Liver (tissue), 9 donors: ENCODE measurements around the gene C17orf50. TPM values are rescaled to one million over a fixed set of nuclear protein-coding genes. Genes with fewer than 3 reads are reported as not detected.

Experiments
- DNase-seq: peaks from one replicate; pipeline ENCODE4 v3.0.0-alpha.2; 2017; ENCODE audit warnings: low spot score
- H3K27ac ChIP-seq, 2 donors: one replicate each; pipeline ENCODE4 v1.7.0; 2013; ENCODE audit warnings: inconsistent platforms in 2 of 2, low read length in 2 of 2, control low read depth in 1 of 2, low read depth in 1 of 2, mild to moderate bottlenecking in 1 of 2
- H3K27me3 ChIP-seq, 4 donors: one replicate each; pipeline versions ENCODE4 v1.6.1 to v1.7.0; 2013; ENCODE audit warnings: low read length in 3 of 4, inconsistent platforms in 1 of 4, mild to moderate bottlenecking in 1 of 4, moderate library complexity in 1 of 4; ENCODE audit not compliant: control insufficient read depth in 4 of 4, insufficient read depth in 4 of 4
- H3K36me3 ChIP-seq, 4 donors: one replicate each; pipeline versions ENCODE4 v1.6.1 to v1.7.0; 2013; ENCODE audit warnings: low read length in 3 of 4, mild to moderate bottlenecking in 3 of 4, low read depth in 1 of 4, moderate library complexity in 1 of 4; ENCODE audit not compliant: control insufficient read depth in 4 of 4, insufficient read depth in 3 of 4
- H3K4me1 ChIP-seq, 4 donors: one replicate each; pipeline versions ENCODE4 v1.6.1 to v1.7.0; 2013; ENCODE audit warnings: low read length in 3 of 4, mild to moderate bottlenecking in 3 of 4, moderate library complexity in 1 of 4; ENCODE audit not compliant: control insufficient read depth in 4 of 4, insufficient read depth in 4 of 4
- H3K4me3 ChIP-seq, 3 donors: one replicate each; pipeline versions ENCODE4 v1.6.1 to v1.7.0; 2013; ENCODE audit warnings: low read length in 3 of 3, control low read depth in 1 of 3, low read depth in 1 of 3, mild to moderate bottlenecking in 1 of 3
- H3K9ac ChIP-seq, 2 donors: one replicate each; pipeline ENCODE4 v1.7.0; 2013; ENCODE audit warnings: low read length in 2 of 2, mild to moderate bottlenecking in 2 of 2, moderate library complexity in 2 of 2, control low read depth in 1 of 2, low read depth in 1 of 2
- H3K9me3 ChIP-seq, 4 donors: one replicate each; pipeline versions ENCODE4 v1.6.1 to v1.7.0; 2013; ENCODE audit warnings: low read length in 3 of 4; ENCODE audit not compliant: control insufficient read depth in 4 of 4
- ATF3 ChIP-seq: IDR thresholded peaks from 2 replicates; pipeline ENCODE4 v1.6.1; 2016; ENCODE audit warnings: antibody characterized with exemption
- CTCF ChIP-seq: fragments of 150-350 bp; IDR thresholded peaks from 2 replicates; pipeline ENCODE4 v1.5.1; 2017; ENCODE audit warnings: improper control_type of control experiment, low read depth, low read length; ENCODE audit not compliant: missing input control
- EGR1 ChIP-seq, 2 donors: IDR thresholded peaks; 2 replicates each; pipeline ENCODE4 v1.6.1; 2016 to 2018; ENCODE audit warnings: antibody characterized with exemption in 2 of 2, low read depth in 2 of 2
- FOXA1 ChIP-seq: IDR thresholded peaks from 2 replicates; pipeline ENCODE4 v1.6.1; 2016; ENCODE audit warnings: antibody characterized with exemption
- FOXA2 ChIP-seq: IDR thresholded peaks from 2 replicates; pipeline ENCODE4 v1.6.1; 2016; ENCODE audit warnings: antibody characterized with exemption
- GABPA ChIP-seq, 2 donors: IDR thresholded peaks in 1 of 2; conservative IDR thresholded peaks in 1 of 2; 2 replicates each; pipeline ENCODE4 v1.6.1; 2016; ENCODE audit warnings: antibody characterized with exemption in 2 of 2, mild to moderate bottlenecking in 1 of 2, moderate library complexity in 1 of 2
- HNF4A ChIP-seq, 2 donors: conservative IDR thresholded peaks; 2 replicates each; pipeline ENCODE4 v1.6.1; 2016; ENCODE audit warnings: antibody characterized with exemption in 2 of 2, mild to moderate bottlenecking in 2 of 2
- HNF4G ChIP-seq: IDR thresholded peaks from 2 replicates; pipeline ENCODE4 v1.6.1; 2016; ENCODE audit warnings: antibody characterized with exemption
- MAX ChIP-seq: IDR thresholded peaks from 2 replicates; pipeline ENCODE4 v1.6.1; 2016; ENCODE audit warnings: antibody characterized with exemption
- NR2F2 ChIP-seq: IDR thresholded peaks from 2 replicates; pipeline ENCODE4 v1.6.1; 2016; ENCODE audit warnings: antibody characterized with exemption
- RAD21 ChIP-seq, 2 donors: IDR thresholded peaks; 2 replicates each; pipeline ENCODE4 v1.6.1; 2016; ENCODE audit warnings: antibody characterized with exemption in 2 of 2, mild to moderate bottlenecking in 2 of 2
- REST ChIP-seq: IDR thresholded peaks from 2 replicates; pipeline ENCODE4 v1.6.1; 2016; ENCODE audit warnings: antibody characterized with exemption, mild to moderate bottlenecking
- RXRA ChIP-seq, 2 donors: IDR thresholded peaks; 2 replicates each; pipeline ENCODE4 v1.6.1; 2017 to 2018; ENCODE audit warnings: antibody characterized with exemption in 2 of 2, mild to moderate bottlenecking in 1 of 2
- SP1 ChIP-seq: IDR thresholded peaks from 2 replicates; pipeline ENCODE4 v1.6.1; 2018; ENCODE audit warnings: antibody characterized with exemption, mild to moderate bottlenecking
- TAF1 ChIP-seq: conservative IDR thresholded peaks from 2 replicates; pipeline ENCODE4 v1.6.1; 2016; ENCODE audit warnings: antibody characterized with exemption, mild to moderate bottlenecking
- YY1 ChIP-seq: IDR thresholded peaks from 2 replicates; pipeline ENCODE4 v1.6.1; 2016; ENCODE audit warnings: antibody characterized with exemption, mild to moderate bottlenecking
- ZBTB33 ChIP-seq: IDR thresholded peaks from 2 replicates; pipeline ENCODE4 v1.6.1; 2016; ENCODE audit warnings: antibody characterized with exemption
- WGBS: extraction: QIAGEN DNeasy Blood & Tissue Kit; methylation state at CpG from one replicate; pipeline ENCODE4 v1.1.7; 2013; 5-methylcytosine and 5-hydroxymethylcytosine counted together
- polyA plus RNA-seq, 2 donors: library from polyadenylated mRNA; stranded (reverse) in 1 of 2; unstranded in 1 of 2; fragments of 200-250 nt in 1 of 2; fragments of >200 nt in 1 of 2; fragmentation: Nextera tagmentation in 1 of 2; extraction: Ambion mirVana in 1 of 2; gene quantifications; one replicate each; pipeline versions ENCODE4 v1.2.1 to v1.2.3, GENCODE V29; 2013 to 2015
- total RNA-seq, 2 donors: library from RNA; depleted of rRNA; stranded (reverse); fragments of >200 nt; gene quantifications; one replicate each; pipeline ENCODE4 v1.2.3, GENCODE V29; 2014
- donor health status: healthy.
- donor health status: healthy.
- donor health status: healthy.
- donor health status: healthy.
- donor health status: healthy.

Gene C17orf50
- total and polyA plus RNA-seq, 4 donors: not detected

GRCh38 chr17:35778641-35779196 lies 18.0 kb downstream of the C17orf50 start:
- H3K27me3 ChIP-seq: no peaks in the 10 kb centered on the region
- no peak overlapping the region for H3K27ac ChIP-seq
- no peak overlapping the region for H3K9ac ChIP-seq
- 92% methylated on average over 16 of the region's 16 CpGs for WGBS
- no peaks in the 10 kb centered on the region for H3K9me3 ChIP-seq
- no peaks in the 10 kb centered on the region for H3K36me3 ChIP-seq
- DNase-seq: no peak
- H3K4me3 ChIP-seq: no peak overlapping the region
- no peak for TF ChIP-seq FOXA1
- TF ChIP-seq REST: no peak
- TF ChIP-seq SP1: no peak
- no peak for TF ChIP-seq RXRA (IDR thresholded peaks at IDR 0.05)
- no peak for TF ChIP-seq NR2F2
- TF ChIP-seq HNF4G: no peak
- TF ChIP-seq TAF1: no peak
- no peak for TF ChIP-seq CTCF
- no peak for TF ChIP-seq GABPA (IDR thresholded peaks at IDR 0.05 in 1 of 2, conservative IDR thresholded peaks at IDR 0.05 in 1 of 2)
- no peak for TF ChIP-seq EGR1 (IDR thresholded peaks at IDR 0.05; ENCODE audit: low read depth in 2 of 2)
- TF ChIP-seq FOXA2: no peak
- no peak for TF ChIP-seq RAD21 (IDR thresholded peaks at IDR 0.05)
- TF ChIP-seq ATF3: no peak
- no peak for TF ChIP-seq MAX
- peaks cover 2 to 11% (median 9%) of the 10 kb centered on the region in 4 donors for H3K4me1 ChIP-seq

GRCh38 chr17:35780950-35781349 lies 20.3 kb downstream of the C17orf50 start:
- Histone ChIP-seq H3K4me1 (peaks cover 3 to 15% (median 10%) of the 10 kb centered on the region in 4 donors), H3K9ac (no peak overlapping the region), H3K36me3 (no peaks in the 10 kb centered on the region), H3K27me3 (no peaks in the 10 kb centered on the region), H3K4me3 (no peak overlapping the region), H3K9me3 (no peaks in the 10 kb centered on the region), H3K27ac (no peak overlapping the region)
- WGBS: 91% methylated on average over 3 of the region's 3 CpGs
- no peak for DNase-seq
- TF ChIP-seq MAX (no peak), ZBTB33 (no peak), HNF4A (conservative IDR thresholded peaks at IDR 0.05) (no peak), SP1 (no peak), YY1 (no peak), FOXA2 (no peak), RAD21 (IDR thresholded peaks at IDR 0.05) (no peak), HNF4G (no peak), RXRA (IDR thresholded peaks at IDR 0.05) (no peak), CTCF (no peak), REST (no peak)
